ENCODE measurements around the gene MTUS2.

MTUS2 gene

DNA sequence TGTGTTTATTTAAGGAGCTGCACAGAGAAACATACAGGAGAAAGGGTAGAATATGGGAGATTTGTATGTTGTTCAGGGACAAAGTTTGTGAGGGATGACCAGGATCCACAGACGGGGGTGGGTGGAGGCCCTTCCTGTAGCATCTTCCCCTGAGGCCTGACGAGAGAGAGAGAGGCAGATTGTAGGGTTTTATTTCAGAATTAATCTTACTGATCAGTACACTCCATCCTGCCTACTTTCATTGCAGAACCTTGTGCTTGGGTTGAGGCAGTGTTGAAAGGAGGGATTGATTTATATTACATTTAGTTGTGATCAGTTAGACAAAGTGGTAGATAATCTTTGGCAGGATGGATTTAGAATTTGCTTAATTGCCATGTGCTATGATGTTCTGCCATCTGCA lies 39.6 kb downstream of the MTUS2 start:
- no peak for DNase-seq
- Histone ChIP-seq H3K4me3 (ENCODE audit: low read depth, low read length) (no peak overlapping the region), H3K4me1 (no peaks in the 10 kb centered on the region), H3K27me3 (peaks cover 17% of the 10 kb centered on the region), H3K9me3 (no peaks in the 10 kb centered on the region), H3K36me3 (no peaks in the 10 kb centered on the region)
- TF ChIP-seq, protein P1, sequence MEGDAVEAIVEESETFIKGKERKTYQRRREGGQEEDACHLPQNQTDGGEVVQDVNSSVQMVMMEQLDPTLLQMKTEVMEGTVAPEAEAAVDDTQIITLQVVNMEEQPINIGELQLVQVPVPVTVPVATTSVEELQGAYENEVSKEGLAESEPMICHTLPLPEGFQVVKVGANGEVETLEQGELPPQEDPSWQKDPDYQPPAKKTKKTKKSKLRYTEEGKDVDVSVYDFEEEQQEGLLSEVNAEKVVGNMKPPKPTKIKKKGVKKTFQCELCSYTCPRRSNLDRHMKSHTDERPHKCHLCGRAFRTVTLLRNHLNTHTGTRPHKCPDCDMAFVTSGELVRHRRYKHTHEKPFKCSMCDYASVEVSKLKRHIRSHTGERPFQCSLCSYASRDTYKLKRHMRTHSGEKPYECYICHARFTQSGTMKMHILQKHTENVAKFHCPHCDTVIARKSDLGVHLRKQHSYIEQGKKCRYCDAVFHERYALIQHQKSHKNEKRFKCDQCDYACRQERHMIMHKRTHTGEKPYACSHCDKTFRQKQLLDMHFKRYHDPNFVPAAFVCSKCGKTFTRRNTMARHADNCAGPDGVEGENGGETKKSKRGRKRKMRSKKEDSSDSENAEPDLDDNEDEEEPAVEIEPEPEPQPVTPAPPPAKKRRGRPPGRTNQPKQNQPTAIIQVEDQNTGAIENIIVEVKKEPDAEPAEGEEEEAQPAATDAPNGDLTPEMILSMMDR (IDR thresholded peaks at IDR 0.05; ENCODE audit: low read depth, low read length), result no peak

DNA sequence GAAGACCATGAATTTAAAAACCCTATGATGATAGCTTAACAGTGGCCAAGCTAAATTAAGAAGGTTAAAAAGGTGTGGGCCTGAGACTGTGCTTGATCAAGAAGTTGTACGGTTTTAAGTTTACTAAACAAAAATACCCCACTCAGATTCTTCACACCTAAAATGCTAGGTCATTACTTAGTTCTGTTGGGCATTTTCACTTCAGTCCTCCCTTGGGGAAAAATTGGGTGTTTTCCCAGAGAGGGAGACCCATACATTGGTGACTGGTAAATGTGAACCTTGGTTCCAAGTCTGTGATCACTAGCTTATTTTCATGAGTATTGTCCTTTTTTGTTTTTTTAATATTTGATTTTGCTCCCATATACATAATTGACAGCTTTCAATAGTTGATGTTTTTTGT lies 44.4 kb downstream of the MTUS2 start:
- TF ChIP-seq, protein P1 (IDR thresholded peaks at IDR 0.05; ENCODE audit: low read depth, low read length), result no peak
- H3K36me3 ChIP-seq, result no peaks in the 10 kb centered on the region
- H3K4me3 ChIP-seq (ENCODE audit: low read depth, low read length), result no peak overlapping the region
- H3K9me3 ChIP-seq, result no peaks in the 10 kb centered on the region
- no peaks in the 10 kb centered on the region for H3K4me1 ChIP-seq
- no peaks in the 10 kb centered on the region for H3K27me3 ChIP-seq
- DNase-seq, result no peak

DNA sequence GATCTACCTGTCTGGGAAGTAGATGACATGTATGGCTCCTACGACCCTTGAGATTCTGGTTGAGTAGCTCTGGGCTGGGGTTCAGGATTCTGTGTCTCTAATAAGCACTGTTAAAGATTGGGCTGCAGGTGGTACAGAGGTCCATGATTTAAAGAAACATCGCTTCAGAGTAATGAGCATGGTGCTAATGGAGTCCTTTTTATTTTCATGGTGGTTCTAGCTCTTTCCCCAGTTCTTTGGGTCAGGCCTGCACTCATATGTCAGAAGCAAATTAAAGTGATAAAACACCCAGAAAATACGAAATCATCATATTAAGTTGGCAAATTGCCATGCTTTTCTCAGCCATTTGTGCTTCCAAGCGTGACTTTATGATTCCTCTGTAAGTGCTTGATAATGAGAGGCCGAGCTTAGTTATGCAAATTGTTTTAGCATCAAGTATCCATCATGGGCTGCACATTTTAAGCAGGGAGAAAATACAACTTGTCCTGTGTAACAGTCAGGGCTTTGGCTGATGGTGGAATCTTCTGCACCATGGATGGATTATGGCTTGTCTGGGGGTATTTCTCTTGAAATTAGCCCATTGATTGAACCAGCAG lies 45.1 kb downstream of the MTUS2 start:
- H3K36me3 ChIP-seq, result no peaks in the 10 kb centered on the region
- DNase-seq, result no peak
- no peaks in the 10 kb centered on the region for H3K4me1 ChIP-seq
- TF ChIP-seq, protein P1 (IDR thresholded peaks at IDR 0.05; ENCODE audit: low read depth, low read length), result no peak
- no peaks in the 10 kb centered on the region for H3K9me3 ChIP-seq
- no peaks in the 10 kb centered on the region for H3K27me3 ChIP-seq
- H3K4me3 ChIP-seq (ENCODE audit: low read depth, low read length), result no peak overlapping the region

DNA sequence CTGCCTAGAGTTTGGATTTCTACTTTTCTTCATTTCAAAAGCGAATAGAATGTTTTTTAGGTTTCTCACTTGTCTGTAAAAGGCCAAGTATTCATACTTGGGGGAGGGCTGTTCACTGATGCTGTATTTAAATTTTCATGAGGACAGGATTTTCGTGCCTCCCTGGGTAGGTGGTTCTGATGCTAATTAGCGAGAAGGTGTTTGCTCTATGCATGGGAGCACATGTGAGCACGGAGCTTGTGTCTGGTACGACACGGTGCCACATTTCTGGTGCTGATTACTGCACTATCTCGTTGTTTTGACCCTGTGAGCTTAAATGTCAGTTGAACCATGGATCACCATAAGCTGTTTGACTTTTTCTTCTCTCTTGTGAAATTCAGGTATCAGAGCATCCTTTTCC lies 45.8 kb downstream of the MTUS2 start:
- Histone ChIP-seq H3K4me1 (no peaks in the 10 kb centered on the region), H3K9me3 (no peaks in the 10 kb centered on the region), H3K36me3 (no peaks in the 10 kb centered on the region), H3K4me3 (ENCODE audit: low read depth, low read length) (no peak overlapping the region), H3K27me3 (no peaks in the 10 kb centered on the region)
- no peak for DNase-seq
- TF ChIP-seq, protein P1 (IDR thresholded peaks at IDR 0.05; ENCODE audit: low read depth, low read length), result no peak

DNA sequence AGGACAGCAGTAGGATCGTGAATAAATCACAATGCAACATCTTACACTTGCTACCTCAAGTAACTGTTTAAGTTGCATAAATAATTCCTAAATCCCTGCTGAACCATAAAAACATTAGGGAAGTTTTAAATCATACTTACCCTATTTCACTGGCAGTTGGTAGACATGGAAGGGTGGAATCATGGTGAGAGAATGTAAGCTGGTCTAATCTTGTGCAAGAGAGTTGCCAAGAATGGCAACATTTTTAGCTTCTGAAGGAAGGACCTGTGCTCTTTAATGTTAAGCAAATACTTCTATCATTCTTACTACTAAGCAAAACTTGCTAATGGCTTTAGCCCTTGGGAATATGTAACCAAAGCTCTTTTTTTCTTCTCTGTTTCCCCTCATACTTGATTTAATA lies 46.8 kb downstream of the MTUS2 start:
- DNase-seq, result no peak
- H3K36me3 ChIP-seq, result no peaks in the 10 kb centered on the region
- TF ChIP-seq, protein P1 (IDR thresholded peaks at IDR 0.05; ENCODE audit: low read depth, low read length), result no peak
- H3K4me1 ChIP-seq, result no peaks in the 10 kb centered on the region
- no peaks in the 10 kb centered on the region for H3K27me3 ChIP-seq
- H3K4me3 ChIP-seq (ENCODE audit: low read depth, low read length), result no peak overlapping the region
- no peaks in the 10 kb centered on the region for H3K9me3 ChIP-seq

DNA sequence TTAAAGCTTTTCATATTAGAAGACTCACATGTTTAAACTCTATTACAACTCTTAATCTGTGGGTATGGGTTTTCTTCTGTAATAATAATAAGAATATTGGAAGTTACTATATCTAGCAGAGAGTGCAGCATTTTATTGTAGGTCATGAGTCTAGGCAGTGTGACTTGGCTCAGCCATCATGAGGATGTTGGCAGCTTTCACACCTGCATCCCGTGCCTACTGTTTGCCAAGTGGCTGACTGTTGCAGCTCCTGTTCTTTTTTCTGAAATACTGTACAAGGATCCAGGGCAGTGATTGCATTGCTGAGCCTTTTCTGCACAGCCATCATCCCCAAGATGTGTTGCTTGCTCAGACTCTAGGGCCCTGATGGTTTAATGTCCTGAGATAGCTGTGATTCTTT lies 47.4 kb downstream of the MTUS2 start:
- Histone ChIP-seq H3K36me3 (no peaks in the 10 kb centered on the region), H3K27me3 (no peaks in the 10 kb centered on the region), H3K4me3 (ENCODE audit: low read depth, low read length) (no peak overlapping the region), H3K9me3 (no peaks in the 10 kb centered on the region), H3K4me1 (no peaks in the 10 kb centered on the region)
- no peak for DNase-seq
- TF ChIP-seq, protein P1 (IDR thresholded peaks at IDR 0.05; ENCODE audit: low read depth, low read length), result no peak

Measured in BE2C (cell line).